Caco-2 (cell line): ENCODE results near the gene DPP9. TPM values are rescaled to one million over a fixed set of nuclear protein-coding genes. Genes with fewer than 3 reads are reported as not detected.

ENCODE experiments used
- BruUV-seq: library from RNA; stranded (reverse); fragments of 400-500 nt; replicated peaks from 2 replicates; lab custom pipeline; 2021; lab: Mats Ljungman, UMichigan
- CTCF ChIA-PET: fragments of 300-600 bp; sonication (Branson Sonifier 250); formaldehyde crosslinking; loops from one replicate; lab custom pipeline; 2022; ENCODE audit warnings: antibody characterized with exemption; lab: Charles Lee
- POLR2A ChIA-PET: fragments of 300-600 bp; sonication (Branson Sonifier 250); formaldehyde crosslinking; loops from one replicate; lab custom pipeline; 2022; ENCODE audit warnings: antibody characterized with exemption; lab: Charles Lee
- DNase-seq, 2 experiments: peaks; one replicate each; pipeline versions ENCODE4 v3.0.0 to v3.0.0-alpha.2; 2020 to 2022
- H3K27me3 ChIP-seq: replicated peaks from 2 replicates; pipeline ENCODE4 v1.6.0; 2011; ENCODE audit warnings: low read length; ENCODE audit not compliant: control insufficient read depth, insufficient read depth
- H3K36me3 ChIP-seq: 2 replicates; pipeline ENCODE4 v1.5.1; 2011; ENCODE audit warnings: low read length; ENCODE audit not compliant: control insufficient read depth, insufficient read depth
- H3K4me1 ChIP-seq: fragments of 250-450 bp; sonication (Bioruptor Pico); 2 replicates; pipeline ENCODE4 v1.5.1; 2020; ENCODE audit warnings: mild to moderate bottlenecking
- H3K4me3 ChIP-seq: 2 replicates; pipeline ENCODE4 v1.5.1; 2011; ENCODE audit warnings: low read depth, mild to moderate bottlenecking, control low read depth, low read length
- H3K9me3 ChIP-seq: fragments of 250-450 bp; sonication (Bioruptor Pico); 2 replicates; pipeline ENCODE4 v1.5.1; 2020; ENCODE audit warnings: mild to moderate bottlenecking, moderate library complexity
- H3K27ac Mint-ChIP-seq: one replicate; pipeline ENCODE4 v1.8.0; 2022; ENCODE audit warnings: mixed read lengths; ENCODE audit not compliant: unreplicated experiment
- H3K27me3 Mint-ChIP-seq: one replicate; pipeline ENCODE4 v1.8.0; 2022; ENCODE audit warnings: mixed read lengths; ENCODE audit not compliant: insufficient read depth, unreplicated experiment
- H3K36me3 Mint-ChIP-seq: one replicate; pipeline ENCODE4 v1.8.0; 2022; ENCODE audit warnings: mild to moderate bottlenecking, mixed read lengths; ENCODE audit not compliant: insufficient read depth, unreplicated experiment
- H3K4me1 Mint-ChIP-seq: one replicate; pipeline ENCODE4 v1.8.0; 2022; ENCODE audit warnings: low read depth, mixed read lengths; ENCODE audit not compliant: unreplicated experiment
- H3K4me3 Mint-ChIP-seq: one replicate; pipeline ENCODE4 v1.8.0; 2022; ENCODE audit warnings: mild to moderate bottlenecking, moderate library complexity, mixed read lengths; ENCODE audit not compliant: unreplicated experiment
- H3K9me3 Mint-ChIP-seq: one replicate; pipeline ENCODE4 v1.8.0; 2022; ENCODE audit warnings: mixed read lengths; ENCODE audit not compliant: unreplicated experiment
- CTCF ChIP-seq, 2 experiments: fragments of 200-600 bp in 1 of 2; IDR thresholded peaks; 1 replicate in 1 of 2; 2 replicates in 1 of 2; pipeline versions ENCODE4 v1.5.1 to v1.8.0; 2011 to 2022; ENCODE audit warnings: antibody characterized with exemption in 1 of 2, control low read depth in 1 of 2, inconsistent platforms in 1 of 2, low read depth in 1 of 2, low read length in 1 of 2, mild to moderate bottlenecking in 1 of 2, moderate library complexity in 1 of 2; ENCODE audit not compliant: insufficient read depth in 1 of 2, severe bottlenecking in 1 of 2, unreplicated experiment in 1 of 2
- intact Hi-C: fragments of 100-400 bp; cut with micrococcal nuclease; formaldehyde crosslinking; loops from one replicate; pipeline ENCODE4 v1.10.0; 2022; ENCODE audit not compliant: unreplicated experiment
- total RNA-seq: library from RNA; stranded (reverse); gene quantifications from 2 replicates; pipeline ENCODE4 v1.2.3, GENCODE V29; 2022

DPP9 gene
- total RNA-seq, 1 experiment from 2014 or later = 63.2 TPM

DNA sequence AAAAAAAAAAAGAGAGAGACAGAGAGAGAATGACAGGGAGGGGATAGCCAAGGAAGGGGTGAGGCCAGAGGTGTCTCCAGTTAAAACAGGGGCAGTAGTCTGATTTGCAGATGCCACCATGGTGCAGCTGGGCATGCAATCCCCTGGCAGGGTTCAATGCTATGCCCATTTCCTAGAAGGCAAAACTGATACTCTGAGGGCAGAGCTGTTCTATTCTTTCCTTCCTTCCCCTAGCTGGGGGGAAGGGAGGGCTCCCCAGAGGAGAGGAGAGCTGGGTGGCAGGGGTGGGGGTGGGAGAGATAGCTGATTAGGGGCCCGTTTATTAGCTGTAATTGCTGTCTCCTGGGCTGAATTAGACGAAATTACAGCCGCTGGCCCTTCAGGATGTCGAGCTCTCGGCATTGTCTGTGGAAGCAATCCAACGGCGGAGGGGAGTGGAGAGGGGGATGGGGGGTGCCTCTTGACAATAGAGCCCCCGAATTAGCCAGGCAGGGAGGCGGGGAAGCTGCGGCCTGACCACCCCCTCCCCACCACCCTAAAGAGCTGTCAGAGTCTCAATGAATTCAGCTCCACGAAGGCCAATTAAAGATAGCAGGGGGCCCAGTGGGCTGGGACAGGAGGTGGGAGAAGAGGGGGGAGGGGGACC lies 14.4 kb upstream of the DPP9 start:
- H3K36me3 Mint-ChIP-seq = no peaks in the 10 kb centered on the region
- intact Hi-C loops = no loop called here
- no peaks in the 10 kb centered on the region for H3K27me3 ChIP-seq
- no peaks in the 10 kb centered on the region for H3K9me3 ChIP-seq
- no peak overlapping the region for H3K27ac Mint-ChIP-seq
- H3K27me3 Mint-ChIP-seq = peaks cover 8% of the 10 kb centered on the region
- DNase-seq = no peak
- no peak for TF ChIP-seq CTCF (IDR thresholded peaks at IDR 0.05; ENCODE audit: insufficient read depth in 1 of 2, low read depth in 1 of 2, low read length in 1 of 2, severe bottlenecking in 1 of 2, unreplicated experiment in 1 of 2)
- H3K36me3 ChIP-seq = no peaks in the 10 kb centered on the region
- no peaks in the 10 kb centered on the region for H3K4me1 ChIP-seq
- H3K9me3 Mint-ChIP-seq = no peaks in the 10 kb centered on the region
- H3K4me3 ChIP-seq = no peak overlapping the region
- CTCF ChIA-PET = interaction anchor here (0.7 to 1.0 kb wide), 2 partner anchors 53 to 231 kb away, joined by 3 to 7 read pairs; partner anchors contain the start of genes FEM1A and KDM4B
- H3K4me3 Mint-ChIP-seq = no peak overlapping the region
- H3K4me1 Mint-ChIP-seq = no peaks in the 10 kb centered on the region
- no TSS peak for BruUV-seq
- POLR2A ChIA-PET = interaction anchor here (0.6 kb wide), 2 partner anchors 231 to 1897 kb away, joined by 3 to 7 read pairs; partner anchors contain the start of gene ZNF555

DNA sequence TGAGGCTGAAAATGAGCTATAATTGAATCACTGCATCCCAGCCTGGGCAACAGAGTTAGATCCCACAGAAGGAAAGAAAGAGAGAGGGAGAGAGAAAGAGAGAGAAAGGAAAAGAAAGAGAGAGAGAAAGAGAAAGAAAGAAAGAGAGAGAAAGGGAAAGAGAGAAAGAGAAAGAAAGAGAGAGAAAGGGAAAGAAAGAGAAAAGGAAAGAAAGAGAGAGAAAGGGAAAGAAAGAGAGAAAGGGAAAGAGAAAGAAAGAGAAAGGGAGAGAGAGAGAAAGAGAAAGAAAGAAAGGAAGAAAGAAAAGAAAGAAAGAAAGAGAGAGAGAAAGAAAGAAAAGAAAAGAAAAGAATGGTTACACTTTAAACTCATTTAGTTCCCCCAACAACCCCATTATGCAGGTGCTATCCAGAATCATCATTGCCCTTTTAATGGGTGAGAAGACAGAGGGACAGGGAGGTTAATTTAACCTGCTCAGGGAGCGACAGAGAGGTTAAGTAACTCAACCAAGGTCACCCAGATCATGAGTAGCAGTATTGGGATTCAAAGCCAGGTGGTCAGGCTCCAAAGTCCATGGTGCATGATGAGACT lies 10.2 kb upstream of the DPP9 start:
- ChIA-PET POLR2A (no interaction called here), CTCF (interaction anchor here (4.8 kb wide), 1 partner anchor 57 kb away, joined by 67 read pairs; the partner anchor contains the start of gene FEM1A)
- DNase-seq = no peak
- Mint-ChIP-seq H3K4me3 (no peak overlapping the region), H3K27me3 (peaks cover 6% of the 10 kb centered on the region), H3K9me3 (no peaks in the 10 kb centered on the region), H3K4me1 (peaks cover 5% of the 10 kb centered on the region), H3K27ac (no peak overlapping the region), H3K36me3 (no peaks in the 10 kb centered on the region)
- BruUV-seq = no TSS peak
- Histone ChIP-seq H3K36me3 (no peaks in the 10 kb centered on the region), H3K4me1 (no peaks in the 10 kb centered on the region), H3K4me3 (no peak overlapping the region), H3K9me3 (no peaks in the 10 kb centered on the region), H3K27me3 (no peaks in the 10 kb centered on the region)
- no peak for TF ChIP-seq CTCF (IDR thresholded peaks at IDR 0.05; ENCODE audit: insufficient read depth in 1 of 2, low read depth in 1 of 2, low read length in 1 of 2, severe bottlenecking in 1 of 2, unreplicated experiment in 1 of 2)
- intact Hi-C loops = loop anchor here (1.0 kb wide), 1 partner anchor 9 kb away; no protein-coding TSS in a partner anchor

GRCh38 chr19:4732680-4733114 lies 9.1 kb upstream of the DPP9 start:
- ChIA-PET POLR2A (no interaction called here), CTCF (interaction anchor here (4.8 kb wide), 1 partner anchor 58 kb away, joined by 67 read pairs; the partner anchor contains the start of gene FEM1A)
- H3K9me3 Mint-ChIP-seq = no peaks in the 10 kb centered on the region
- Histone ChIP-seq H3K9me3 (no peaks in the 10 kb centered on the region), H3K4me1 (no peaks in the 10 kb centered on the region), H3K27me3 (no peaks in the 10 kb centered on the region), H3K36me3 (no peaks in the 10 kb centered on the region), H3K4me3 (no peak overlapping the region)
- peak; percentile 75 to 76 for TF ChIP-seq CTCF (IDR thresholded peaks at IDR 0.05; ENCODE audit: insufficient read depth in 1 of 2, low read depth in 1 of 2, low read length in 1 of 2, severe bottlenecking in 1 of 2, unreplicated experiment in 1 of 2)
- no peaks in the 10 kb centered on the region for H3K36me3 Mint-ChIP-seq
- H3K4me1 Mint-ChIP-seq = peaks cover 5% of the 10 kb centered on the region
- intact Hi-C loops = loop anchor here (1.0 kb wide), 3 partner anchors 7 to 72 kb away; partner anchors contain the start of gene FEM1A
- no peak overlapping the region for H3K4me3 Mint-ChIP-seq
- DNase-seq = peak; percentile 69 to 75
- no TSS peak for BruUV-seq
- no peak overlapping the region for H3K27ac Mint-ChIP-seq
- H3K27me3 Mint-ChIP-seq = peaks cover 6% of the 10 kb centered on the region
